GM19438 (cell line): ENCODE results near the gene GPBP1.
A peak's percentile ranks its signal among the peaks of the same experiment; 100 is the strongest.
"Not testable (repeated sequence)": the region's sequence is repeated elsewhere in the genome, so short reads cannot be mapped to it uniquely, and the experiment has no call there.

Source experiments
- ATAC-seq: cut with Tn5 transposase; IDR thresholded peaks from one replicate; pipeline ENCODE4 v1.9.1; 2021; ENCODE audit warnings: low read depth; ENCODE audit not compliant: unreplicated experiment

Gene GPBP1, protein sequence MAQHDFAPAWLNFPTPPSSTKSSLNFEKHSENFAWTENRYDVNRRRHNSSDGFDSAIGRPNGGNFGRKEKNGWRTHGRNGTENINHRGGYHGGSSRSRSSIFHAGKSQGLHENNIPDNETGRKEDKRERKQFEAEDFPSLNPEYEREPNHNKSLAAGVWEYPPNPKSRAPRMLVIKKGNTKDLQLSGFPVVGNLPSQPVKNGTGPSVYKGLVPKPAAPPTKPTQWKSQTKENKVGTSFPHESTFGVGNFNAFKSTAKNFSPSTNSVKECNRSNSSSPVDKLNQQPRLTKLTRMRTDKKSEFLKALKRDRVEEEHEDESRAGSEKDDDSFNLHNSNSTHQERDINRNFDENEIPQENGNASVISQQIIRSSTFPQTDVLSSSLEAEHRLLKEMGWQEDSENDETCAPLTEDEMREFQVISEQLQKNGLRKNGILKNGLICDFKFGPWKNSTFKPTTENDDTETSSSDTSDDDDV

GRCh38 chr5:57173319-57174127, at the start of gene GPBP1:
Gene GPBP1, plus strand, starts transcription at chr5:57174059. Its CDS starts 40,072 bp downstream, at chr5:57214131.
- ATAC-seq = peak; percentile 67

- no peak for ATAC-seq
Measured at GRCh38 chr5:57128325-57128724, 45.5 kb upstream of the GPBP1 start.

DNA sequence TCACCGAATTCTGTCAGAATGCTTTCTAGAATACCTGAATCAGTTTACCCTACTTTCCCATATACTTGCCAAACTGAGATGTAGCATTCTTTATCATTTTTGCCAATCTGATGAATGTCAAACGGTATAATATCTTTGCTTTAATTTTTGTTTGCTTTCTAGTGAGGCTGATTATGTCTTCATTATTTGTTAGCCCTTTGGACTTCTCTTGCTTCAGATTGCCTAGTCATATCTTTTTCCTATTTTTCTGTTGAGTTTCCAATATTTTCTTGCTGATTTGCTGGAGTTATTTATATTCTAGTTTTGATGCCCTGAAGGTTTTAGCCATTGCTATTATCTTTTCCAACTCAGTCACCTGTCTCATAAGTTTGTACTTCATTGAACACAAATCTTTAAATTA, 40.3 kb upstream of the GPBP1 start:
- no peak for ATAC-seq

- ATAC-seq = no peak
Measured at GRCh38 chr5:57137401-57137800, 36.5 kb upstream of the GPBP1 start.

DNA sequence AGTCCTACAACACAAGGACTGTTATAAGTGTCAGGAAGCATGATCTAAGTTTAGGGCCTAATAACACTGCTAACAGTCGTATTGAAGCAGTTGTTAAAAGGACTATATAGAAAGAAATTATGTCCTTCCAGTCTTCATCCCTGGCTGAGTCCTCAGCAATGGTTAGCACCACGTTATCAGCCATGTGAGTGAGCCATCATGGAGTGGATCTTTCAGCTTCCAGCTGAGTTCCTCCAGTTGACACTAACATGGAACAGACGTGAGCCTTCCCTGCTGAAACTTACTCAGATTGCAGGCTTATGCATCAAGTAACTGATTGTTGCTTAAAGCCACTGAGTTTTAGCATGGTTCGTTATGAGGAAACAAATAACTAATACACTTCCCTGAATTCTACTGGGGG, 21.5 kb upstream of the GPBP1 start:
- no peak for ATAC-seq

DNA sequence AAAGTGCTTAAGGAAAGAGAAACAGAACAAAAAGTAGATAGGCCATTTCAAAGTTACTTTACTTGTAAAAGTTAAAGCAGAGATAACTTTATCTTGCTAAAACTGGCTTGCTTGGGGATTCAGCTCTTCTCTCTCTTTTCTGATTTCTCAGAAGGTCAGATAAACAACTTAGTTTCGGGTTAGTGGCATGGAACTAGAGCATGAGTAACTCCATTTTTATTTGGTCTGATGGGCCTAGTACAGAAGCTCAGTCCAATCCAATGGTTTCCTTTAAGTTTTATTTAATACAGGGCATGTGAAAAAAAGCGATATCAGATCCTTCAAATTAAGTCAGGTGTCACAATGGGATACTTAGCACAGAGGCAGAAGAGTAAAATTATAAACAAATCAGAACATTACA, 18.8 kb upstream of the GPBP1 start:
- ATAC-seq = no peak

- no peak for ATAC-seq
Measured at GRCh38 chr5:57157131-57157530, 16.7 kb upstream of the GPBP1 start.

DNA sequence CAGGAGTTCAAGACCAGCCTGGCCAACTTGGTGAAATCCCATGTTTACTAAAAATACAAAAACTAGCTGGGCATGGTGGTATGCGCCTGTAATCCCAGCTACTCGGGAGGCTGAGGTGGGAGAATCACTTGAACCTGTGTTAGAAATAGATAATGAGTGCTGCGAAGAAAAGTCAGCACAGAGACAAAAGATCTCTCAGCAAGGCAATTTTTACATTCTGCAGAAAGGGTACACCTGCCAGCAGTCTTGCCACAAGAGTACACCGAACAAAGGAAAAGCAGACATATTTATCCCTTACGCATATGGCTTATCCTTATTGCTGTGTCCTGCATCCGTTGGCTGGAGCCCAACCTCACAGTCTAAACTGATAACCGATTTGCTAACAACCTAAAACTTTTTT, 16.2 kb upstream of the GPBP1 start:
- no peak for ATAC-seq

- ATAC-seq = no peak
Measured at GRCh38 chr5:57163553-57164006, 10.3 kb upstream of the GPBP1 start.

GRCh38 chr5:57164124-57164523, 9.7 kb upstream of the GPBP1 start:
- ATAC-seq = no peak

DNA sequence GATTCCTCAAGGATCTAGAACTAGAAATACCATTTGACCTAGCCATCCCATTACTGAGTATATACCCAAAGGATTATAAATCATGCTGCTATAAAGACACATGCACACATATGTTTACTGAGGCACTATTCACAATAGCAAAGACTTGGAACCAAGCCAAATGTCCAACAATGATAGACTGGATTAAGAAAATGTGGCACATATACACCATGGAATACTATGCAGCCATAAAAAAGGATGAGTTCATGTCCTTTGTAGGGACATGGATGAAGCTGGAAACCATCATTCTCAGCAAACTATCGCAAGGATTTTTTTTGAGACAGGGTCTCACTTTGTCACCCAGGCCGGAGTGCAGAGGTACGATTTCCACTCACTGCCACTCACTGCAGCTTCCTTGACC, 8.7 kb upstream of the GPBP1 start:
- ATAC-seq = not testable (repeated sequence)

DNA sequence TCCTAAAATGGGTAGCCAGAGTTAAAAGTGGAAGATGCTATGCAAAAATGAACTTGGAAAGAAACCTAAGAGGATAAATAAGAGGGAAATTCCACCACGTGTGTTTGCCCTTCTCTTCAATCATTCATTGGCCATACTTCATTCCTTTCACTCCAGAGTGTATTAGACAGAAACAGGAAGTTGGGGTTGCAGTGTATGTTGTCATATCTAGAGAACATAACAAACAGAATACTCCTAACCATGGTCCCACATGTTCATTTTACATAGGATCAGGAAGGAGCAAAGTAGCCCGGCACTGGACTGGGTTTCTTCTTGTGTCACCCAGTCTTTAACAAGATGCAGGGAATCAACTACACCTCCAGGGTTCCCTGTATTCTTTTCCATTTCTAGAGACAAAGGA, 7.6 kb upstream of the GPBP1 start:
- ATAC-seq = peak; percentile 77

GRCh38 chr5:57167201-57167600, 6.7 kb upstream of the GPBP1 start:
- ATAC-seq = no peak

DNA sequence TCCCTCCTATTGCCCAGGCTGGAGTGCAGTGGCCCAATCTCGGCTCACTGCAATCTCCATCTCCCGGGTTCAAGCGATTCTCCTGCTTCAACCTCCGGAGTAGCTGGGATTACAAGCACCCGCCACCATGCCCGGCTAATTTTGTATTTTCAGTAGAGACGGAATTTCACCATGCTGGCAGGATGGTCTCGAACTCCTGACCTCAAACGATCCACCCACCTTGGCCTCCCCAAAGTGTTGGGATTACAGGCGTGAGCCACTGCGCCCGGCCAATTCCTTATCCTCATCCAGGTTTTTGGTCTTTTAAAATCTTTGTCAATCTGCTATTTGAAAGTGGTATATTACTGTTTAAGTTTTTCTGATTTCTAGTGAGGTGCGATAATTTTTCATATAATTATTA, 3.7 kb upstream of the GPBP1 start:
- not testable (repeated sequence) for ATAC-seq

DNA sequence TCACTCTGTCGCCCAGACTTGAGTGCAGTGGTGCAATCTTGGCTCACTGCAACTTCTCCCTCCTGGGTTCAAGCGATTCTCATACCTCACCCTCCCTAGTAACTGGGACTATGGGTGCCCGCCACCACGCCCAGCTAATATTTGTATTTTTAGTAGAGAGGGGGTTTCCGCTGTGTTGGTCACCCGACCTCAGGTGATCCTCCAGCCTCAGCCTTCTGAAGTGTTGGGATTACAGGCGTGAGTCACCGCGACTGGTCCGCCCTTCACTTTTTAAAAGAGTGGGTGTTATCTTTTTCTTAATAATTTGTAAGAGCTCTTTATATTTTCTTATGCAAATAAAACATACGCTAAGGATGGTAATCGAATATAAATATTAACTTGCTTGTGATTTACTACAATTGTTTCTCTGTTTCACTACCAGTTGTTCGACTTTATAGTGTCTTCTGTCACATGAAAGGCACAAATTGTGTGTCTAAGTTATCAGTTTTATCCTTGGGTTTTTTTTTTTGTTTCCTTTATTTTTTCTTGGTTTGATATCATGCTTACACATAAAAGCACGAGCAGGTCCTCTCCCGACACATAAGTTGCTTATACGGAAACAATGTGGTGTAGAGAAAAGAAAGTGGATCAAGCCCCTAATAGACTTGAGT, 1.9 kb upstream of the GPBP1 start:
- ATAC-seq = no peak

- ATAC-seq = no peak
Measured at GRCh38 chr5:57172466-57173318, 1.2 kb upstream of the GPBP1 start.

GRCh38 chr5:57174128-57174889, 450 bp downstream of the GPBP1 start:
- peak; percentile 7 for ATAC-seq

GRCh38 chr5:57174890-57175510, 1.1 kb downstream of the GPBP1 start:
- ATAC-seq = no peak
